NCI-H1092 (cell line): ENCODE measurements around the gene DMRTC1B.
"Not testable (repeated sequence)": the region's sequence is repeated elsewhere in the genome, so short reads cannot be mapped to it uniquely, and the experiment has no call there.

Experiments
- DNase-seq: peaks from one replicate; lab custom pipeline; 2025; lab: John Stamatoyannopoulos, UW

DMRTC1B gene

GRCh38 chrX:72776653-72777466 is at the start of gene DMRTC1B:
Gene DMRTC1B (plus strand): TSS chrX:72776890. CDS start chrX:72845136, 68,246 bp downstream.
- DNase-seq = not testable (repeated sequence)

- DNase-seq = no peak
These were observed 48.8 kb upstream of the DMRTC1B start for GRCh38 chrX:72727846-72728245.

GRCh38 chrX:72733636-72734035 is 43.1 kb upstream of the DMRTC1B start:
- not testable (repeated sequence) for DNase-seq

- DNase-seq = no peak
These were observed 41.1 kb upstream of the DMRTC1B start for GRCh38 chrX:72735561-72735960.

GRCh38 chrX:72745546-72745945 is 31.1 kb upstream of the DMRTC1B start:
- not testable (repeated sequence) for DNase-seq

GRCh38 chrX:72748545-72748944 is 28.1 kb upstream of the DMRTC1B start:
- DNase-seq = not testable (repeated sequence)

- DNase-seq = not testable (repeated sequence)
These were observed 16.2 kb upstream of the DMRTC1B start for GRCh38 chrX:72760454-72760853.

- DNase-seq = not testable (repeated sequence)
These were observed 739 bp downstream of the DMRTC1B start for GRCh38 chrX:72777467-72777790.

GRCh38 chrX:72778146-72778545 is 1.5 kb downstream of the DMRTC1B start:
- DNase-seq = not testable (repeated sequence)

GRCh38 chrX:72782560-72782959 is 5.9 kb downstream of the DMRTC1B start, which contains the start of gene FAM236B:
Gene FAM236B (minus strand): TSS chrX:72782660. CDS start chrX:72782560, 100 bp downstream.
- DNase-seq = not testable (repeated sequence)

- not testable (repeated sequence) for DNase-seq
These were observed 6.8 kb downstream of the DMRTC1B start for GRCh38 chrX:72783365-72783936.

GRCh38 chrX:72783964-72784363 is 7.3 kb downstream of the DMRTC1B start:
- not testable (repeated sequence) for DNase-seq

- not testable (repeated sequence) for DNase-seq
These were observed 11.5 kb downstream of the DMRTC1B start for GRCh38 chrX:72788142-72788541.

- DNase-seq = not testable (repeated sequence)
These were observed 13.7 kb downstream of the DMRTC1B start for GRCh38 chrX:72790390-72790789.

- DNase-seq = not testable (repeated sequence)
These were observed 31.4 kb downstream of the DMRTC1B start, which contains the start of gene FAM236D for GRCh38 chrX:72808110-72808509. Gene FAM236D (minus strand): TSS chrX:72808210. CDS start chrX:72808110, 100 bp downstream.

- DNase-seq = not testable (repeated sequence)
These were observed 54.0 kb downstream of the DMRTC1B start for GRCh38 chrX:72830701-72831100.

- DNase-seq = not testable (repeated sequence)
These were observed 60.8 kb downstream of the DMRTC1B start for GRCh38 chrX:72837532-72837931.

GRCh38 chrX:72882898-72883297 is 106.2 kb downstream of the DMRTC1B start:
- not testable (repeated sequence) for DNase-seq

- not testable (repeated sequence) for DNase-seq
These were observed 113.0 kb downstream of the DMRTC1B start for GRCh38 chrX:72889740-72890139.
